NB4 (cell line): Measurements from ENCODE around the gene TRAF3IP3.

Experiments
- DNase-seq: peaks from one replicate; pipeline ENCODE4 v3.0.0; 2010; ENCODE audit warnings: low read depth
- H3K4me3 ChIP-seq: one replicate; pipeline ENCODE4 v1.5.1; 2011; ENCODE audit warnings: mild to moderate bottlenecking, low read depth, low read length, moderate library complexity
- MYC ChIP-seq: IDR thresholded peaks from 2 replicates; pipeline ENCODE4 v1.6.1; 2011; ENCODE audit warnings: low read depth, low read length
- POLR2A ChIP-seq: IDR thresholded peaks from 2 replicates; pipeline ENCODE4 v1.6.1; 2011; ENCODE audit warnings: mild to moderate bottlenecking; ENCODE audit not compliant: insufficient read length; ENCODE audit errors: extremely low read depth
- TF ChIP-seq, protein P1 (sequence below): IDR thresholded peaks from one replicate; pipeline ENCODE4 v1.5.1; 2012; ENCODE audit warnings: low read depth, low read length
- TF ChIP-seq, protein P2 (sequence below): IDR thresholded peaks from 2 replicates; pipeline ENCODE4 v1.6.1; 2011; ENCODE audit warnings: low read depth, low read length

The TRAF3IP3 gene

DNA sequence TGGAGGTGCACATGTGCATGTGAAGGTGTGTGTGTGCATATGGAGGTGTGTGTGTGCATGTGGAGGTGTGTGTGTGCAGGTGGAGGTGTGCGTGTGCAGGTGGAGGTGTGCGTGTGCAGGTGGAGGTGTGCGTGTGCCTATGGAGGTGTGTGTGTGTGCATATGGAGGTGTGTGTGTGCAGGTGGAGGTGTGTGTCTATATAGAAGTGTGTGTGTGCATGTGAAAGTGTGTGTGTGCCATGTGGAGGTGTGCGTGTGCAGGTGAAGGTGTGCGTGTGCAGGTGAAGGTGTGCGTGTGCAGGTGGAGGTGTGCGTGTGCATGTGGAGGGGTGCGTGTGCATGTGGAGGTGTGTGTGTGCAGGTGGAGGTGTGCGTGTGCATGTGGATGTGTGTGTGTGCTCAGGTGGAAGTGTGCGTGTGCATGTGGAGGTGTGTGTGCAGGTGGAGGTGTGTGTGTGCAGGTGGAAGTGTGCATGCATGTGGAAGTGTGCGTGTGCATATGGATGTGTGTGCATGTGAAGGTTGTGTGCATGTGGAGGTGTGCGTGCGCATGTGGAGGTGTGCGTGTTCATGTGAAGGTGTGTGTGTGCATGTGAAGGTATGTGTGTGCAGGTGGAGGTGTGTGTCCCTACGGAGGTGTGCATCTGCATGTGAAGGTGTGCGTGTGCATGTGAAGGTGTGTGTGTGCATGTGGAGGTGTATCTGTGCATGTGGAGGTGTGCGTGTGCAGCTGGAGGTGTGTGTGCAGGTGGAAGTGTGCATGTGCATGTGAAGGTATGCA lies 15.0 kb downstream of the TRAF3IP3 start:
- TF ChIP-seq, protein P1, sequence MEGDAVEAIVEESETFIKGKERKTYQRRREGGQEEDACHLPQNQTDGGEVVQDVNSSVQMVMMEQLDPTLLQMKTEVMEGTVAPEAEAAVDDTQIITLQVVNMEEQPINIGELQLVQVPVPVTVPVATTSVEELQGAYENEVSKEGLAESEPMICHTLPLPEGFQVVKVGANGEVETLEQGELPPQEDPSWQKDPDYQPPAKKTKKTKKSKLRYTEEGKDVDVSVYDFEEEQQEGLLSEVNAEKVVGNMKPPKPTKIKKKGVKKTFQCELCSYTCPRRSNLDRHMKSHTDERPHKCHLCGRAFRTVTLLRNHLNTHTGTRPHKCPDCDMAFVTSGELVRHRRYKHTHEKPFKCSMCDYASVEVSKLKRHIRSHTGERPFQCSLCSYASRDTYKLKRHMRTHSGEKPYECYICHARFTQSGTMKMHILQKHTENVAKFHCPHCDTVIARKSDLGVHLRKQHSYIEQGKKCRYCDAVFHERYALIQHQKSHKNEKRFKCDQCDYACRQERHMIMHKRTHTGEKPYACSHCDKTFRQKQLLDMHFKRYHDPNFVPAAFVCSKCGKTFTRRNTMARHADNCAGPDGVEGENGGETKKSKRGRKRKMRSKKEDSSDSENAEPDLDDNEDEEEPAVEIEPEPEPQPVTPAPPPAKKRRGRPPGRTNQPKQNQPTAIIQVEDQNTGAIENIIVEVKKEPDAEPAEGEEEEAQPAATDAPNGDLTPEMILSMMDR, result no peak
- TF ChIP-seq POLR2A, result no peak
- TF ChIP-seq, protein P2, sequence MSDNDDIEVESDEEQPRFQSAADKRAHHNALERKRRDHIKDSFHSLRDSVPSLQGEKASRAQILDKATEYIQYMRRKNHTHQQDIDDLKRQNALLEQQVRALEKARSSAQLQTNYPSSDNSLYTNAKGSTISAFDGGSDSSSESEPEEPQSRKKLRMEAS, result no peak
- no peak for DNase-seq
- peak overlapping the region; percentile 93 for H3K4me3 ChIP-seq

DNA sequence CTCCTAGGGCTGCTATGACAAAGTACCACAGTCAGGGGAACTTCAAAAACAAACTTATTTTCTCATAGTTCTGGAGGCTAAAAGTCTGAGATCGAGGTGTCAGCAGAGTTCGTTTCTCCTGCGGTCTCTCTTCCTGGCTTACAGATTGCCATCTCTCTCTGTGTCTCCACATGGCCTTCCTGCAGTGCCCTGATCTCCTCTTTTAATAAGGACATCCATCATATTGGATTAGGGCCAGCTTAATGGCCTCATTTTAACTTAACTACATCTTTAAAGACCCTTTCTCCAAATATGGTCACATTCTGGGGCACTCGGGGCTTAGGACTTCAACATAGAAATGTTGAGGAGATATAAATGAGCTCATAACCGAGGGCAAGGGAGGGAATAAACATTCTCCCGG lies 16.3 kb downstream of the TRAF3IP3 start:
- TF ChIP-seq, protein P2, result no peak
- TF ChIP-seq MYC, result no peak
- TF ChIP-seq, protein P1, result no peak
- TF ChIP-seq POLR2A, result no peak
- no peak overlapping the region for H3K4me3 ChIP-seq
- DNase-seq, result no peak

DNA sequence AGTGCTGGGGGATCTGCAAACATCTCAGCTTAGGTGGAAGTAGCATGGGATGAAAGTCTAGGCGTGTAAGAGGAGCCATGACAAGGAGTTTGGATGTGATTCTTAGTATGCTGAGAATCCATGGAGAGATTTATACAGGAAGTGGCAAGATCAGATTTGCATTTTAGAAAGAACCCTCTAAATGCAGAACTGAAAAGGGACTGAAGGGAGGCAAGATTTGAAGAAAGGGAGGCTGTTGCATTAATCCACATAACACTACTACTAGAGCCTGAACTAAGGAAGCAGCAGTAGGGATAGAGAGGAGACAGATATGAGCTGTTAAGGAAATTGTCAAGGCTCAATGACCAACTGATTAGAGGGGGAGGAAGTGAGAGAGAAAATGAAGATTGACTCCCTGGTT lies 18.7 kb downstream of the TRAF3IP3 start:
- TF ChIP-seq POLR2A (no peak), MYC (no peak)
- TF ChIP-seq, protein P1, result no peak
- TF ChIP-seq, protein P2, result no peak
- DNase-seq, result no peak
- H3K4me3 ChIP-seq, result no peak overlapping the region

DNA sequence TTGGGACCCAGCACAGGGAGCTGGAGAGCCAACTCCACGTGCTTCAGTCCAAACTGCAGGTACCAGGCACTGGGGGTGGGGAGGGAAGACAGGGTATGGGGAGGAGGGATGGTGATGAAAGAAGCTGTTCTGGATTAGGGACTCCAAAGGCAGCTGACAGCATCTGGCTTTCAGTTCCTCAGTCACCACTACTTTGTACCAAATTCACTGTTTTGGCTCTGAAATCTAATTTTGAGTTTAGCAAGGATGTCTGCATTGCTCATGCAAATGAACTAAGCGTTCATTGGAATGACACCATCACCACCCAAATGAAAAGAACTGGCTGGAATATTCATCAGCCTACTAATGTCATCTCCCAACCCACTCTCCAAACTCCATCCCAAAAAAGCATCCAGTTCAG lies 19.8 kb downstream of the TRAF3IP3 start:
- no peak overlapping the region for H3K4me3 ChIP-seq
- TF ChIP-seq, protein P1, result no peak
- TF ChIP-seq, protein P2, result no peak
- TF ChIP-seq POLR2A, result no peak
- no peak for TF ChIP-seq MYC
- no peak for DNase-seq

DNA sequence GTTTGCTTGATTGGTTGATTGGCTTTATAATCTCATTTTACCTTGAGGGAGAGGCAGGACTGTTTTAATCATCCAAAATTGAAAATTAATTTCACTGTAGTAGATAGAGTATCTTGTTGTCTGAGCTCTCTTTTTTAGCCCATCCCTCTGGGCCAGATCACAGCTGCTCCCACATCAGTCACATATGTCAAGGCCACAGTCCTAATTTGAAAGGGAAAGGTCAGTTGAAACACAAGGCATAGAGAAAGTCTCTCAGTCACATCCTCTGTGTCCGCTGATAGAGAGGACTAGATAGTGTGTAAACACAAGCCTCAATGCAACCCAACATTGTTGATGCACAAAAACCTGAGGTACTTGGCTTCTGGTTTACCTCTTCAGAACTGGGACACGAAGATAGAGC lies 21.7 kb downstream of the TRAF3IP3 start:
- no peak for DNase-seq
- TF ChIP-seq, protein P2, result no peak
- TF ChIP-seq, protein P1, result no peak
- TF ChIP-seq MYC (no peak), POLR2A (no peak)
- no peak overlapping the region for H3K4me3 ChIP-seq
